Measurements from ENCODE around the gene ITGB1.

GRCh38 chr10:32984003-32984600, 26.1 kb upstream of the ITGB1 start:
- TF ChIP-seq POLR2AphosphoS5 (IDR thresholded peaks at IDR 0.05; ENCODE audit: low read depth, low read length) (no peak), TAF1 (IDR thresholded peaks at IDR 0.05; ENCODE audit: low read depth, low read length) (no peak), POU2F2 (IDR thresholded peaks at IDR 0.05; ENCODE audit: low read depth, low read length) (no peak), POLR2A (IDR thresholded peaks at IDR 0.05; ENCODE audit: low read depth, low read length) (no peak)
